ENCODE measurements around the gene CDR2.

The CDR2 gene

GRCh38 chr16:22417019-22417418 lies 42.6 kb upstream of the CDR2 start:
- no peaks in the 10 kb centered on the region for H3K4me1 ChIP-seq (ENCODE audit: control extremely low read depth in 1 of 4, control insufficient read depth in 4 of 4, insufficient read depth in 4 of 4, low read length in 3 of 4)
- no peak for DNase-seq
- WGBS (ENCODE audit: insufficient coverage) = 95% methylated on average over 4 of the region's 4 CpGs
- H3K27ac ChIP-seq (ENCODE audit: insufficient read depth in 1 of 2, low read depth in 1 of 2, low read length in 2 of 2, poor library complexity in 1 of 2, severe bottlenecking in 2 of 2) = no peak overlapping the region
- ChIA-PET POLR2A (no interaction called here), CTCF (no interaction called here)
- H3K27me3 ChIP-seq (replicated peaks in 2 of 5; ENCODE audit: control insufficient read depth in 4 of 5, insufficient read depth in 5 of 5, low read length in 4 of 5) = no peaks in the 10 kb centered on the region
- peaks cover 4 to 13% (median 8%) of the 10 kb centered on the region in 4 experiments for H3K36me3 ChIP-seq (ENCODE audit: control insufficient read depth in 4 of 4, insufficient read depth in 4 of 4, low read length in 3 of 4)
- H3K4me3 ChIP-seq (ENCODE audit: control insufficient read depth in 1 of 7, extremely low read depth in 1 of 7, insufficient read depth in 4 of 7, low read depth in 2 of 7, low read length in 6 of 7) = no peak overlapping the region
- H3K9me3 ChIP-seq (ENCODE audit: control extremely low read depth in 1 of 5, control insufficient read depth in 4 of 5, insufficient read depth in 2 of 5, low read depth in 1 of 5, low read length in 4 of 5) = no peaks in the 10 kb centered on the region

- Histone ChIP-seq H3K27me3 (replicated peaks in 2 of 5; ENCODE audit: control insufficient read depth in 4 of 5, insufficient read depth in 5 of 5, low read length in 4 of 5) (no peaks in the 10 kb centered on the region), H3K9me3 (ENCODE audit: control extremely low read depth in 1 of 5, control insufficient read depth in 4 of 5, insufficient read depth in 2 of 5, low read depth in 1 of 5, low read length in 4 of 5) (no peaks in the 10 kb centered on the region), H3K27ac (ENCODE audit: insufficient read depth in 1 of 2, low read depth in 1 of 2, low read length in 2 of 2, poor library complexity in 1 of 2, severe bottlenecking in 2 of 2) (no peak overlapping the region), H3K4me3 (ENCODE audit: control insufficient read depth in 1 of 7, extremely low read depth in 1 of 7, insufficient read depth in 4 of 7, low read depth in 2 of 7, low read length in 6 of 7) (no peak overlapping the region), H3K4me1 (ENCODE audit: control extremely low read depth in 1 of 4, control insufficient read depth in 4 of 4, insufficient read depth in 4 of 4, low read length in 3 of 4) (no peaks in the 10 kb centered on the region), H3K36me3 (ENCODE audit: control insufficient read depth in 4 of 4, insufficient read depth in 4 of 4, low read length in 3 of 4) (peaks cover 0 to 4% (median under 1%) of the 10 kb centered on the region in 4 experiments)
- ChIA-PET POLR2A (no interaction called here), CTCF (no interaction called here)
- DNase-seq = no peak
- 98% methylated on average over 6 of the region's 7 CpGs for WGBS (ENCODE audit: insufficient coverage)
These were observed 39.4 kb upstream of the CDR2 start for GRCh38 chr16:22413819-22414218.

GRCh38 chr16:22407486-22407885 lies 33.1 kb upstream of the CDR2 start:
- H3K9me3 ChIP-seq (ENCODE audit: control extremely low read depth in 1 of 5, control insufficient read depth in 4 of 5, insufficient read depth in 2 of 5, low read depth in 1 of 5, low read length in 4 of 5) = no peaks in the 10 kb centered on the region
- CTCF ChIA-PET = interaction anchor here (0.9 kb wide), 1 partner anchor 47 kb away, joined by 4 read pairs; no protein-coding TSS in a partner anchor
- no peak for DNase-seq
- H3K4me1 ChIP-seq (ENCODE audit: control extremely low read depth in 1 of 4, control insufficient read depth in 4 of 4, insufficient read depth in 4 of 4, low read length in 3 of 4) = no peaks in the 10 kb centered on the region
- no peak overlapping the region for H3K27ac ChIP-seq (ENCODE audit: insufficient read depth in 1 of 2, low read depth in 1 of 2, low read length in 2 of 2, poor library complexity in 1 of 2, severe bottlenecking in 2 of 2)
- no peaks in the 10 kb centered on the region for H3K27me3 ChIP-seq (replicated peaks in 2 of 5; ENCODE audit: control insufficient read depth in 4 of 5, insufficient read depth in 5 of 5, low read length in 4 of 5)
- WGBS (ENCODE audit: insufficient coverage) = 100% methylated on average over 1 of the region's 2 CpGs
- no peak overlapping the region for H3K4me3 ChIP-seq (ENCODE audit: control insufficient read depth in 1 of 7, extremely low read depth in 1 of 7, insufficient read depth in 4 of 7, low read depth in 2 of 7, low read length in 6 of 7)
- peaks cover 0 to 6% (median 0%) of the 10 kb centered on the region in 4 experiments for H3K36me3 ChIP-seq (ENCODE audit: control insufficient read depth in 4 of 4, insufficient read depth in 4 of 4, low read length in 3 of 4)
- POLR2A ChIA-PET = no interaction called here

GRCh38 chr16:22402191-22402590 lies 27.8 kb upstream of the CDR2 start:
- H3K36me3 ChIP-seq (ENCODE audit: control insufficient read depth in 4 of 4, insufficient read depth in 4 of 4, low read length in 3 of 4) = peaks cover 0 to 5% (median 0%) of the 10 kb centered on the region in 4 experiments
- no peak overlapping the region for H3K27ac ChIP-seq (ENCODE audit: insufficient read depth in 1 of 2, low read depth in 1 of 2, low read length in 2 of 2, poor library complexity in 1 of 2, severe bottlenecking in 2 of 2)
- ChIA-PET POLR2A (no interaction called here), CTCF (no interaction called here)
- H3K27me3 ChIP-seq (replicated peaks in 2 of 5; ENCODE audit: control insufficient read depth in 4 of 5, insufficient read depth in 5 of 5, low read length in 4 of 5) = no peaks in the 10 kb centered on the region
- no peak overlapping the region for H3K4me3 ChIP-seq (ENCODE audit: control insufficient read depth in 1 of 7, extremely low read depth in 1 of 7, insufficient read depth in 4 of 7, low read depth in 2 of 7, low read length in 6 of 7)
- no peaks in the 10 kb centered on the region for H3K9me3 ChIP-seq (ENCODE audit: control extremely low read depth in 1 of 5, control insufficient read depth in 4 of 5, insufficient read depth in 2 of 5, low read depth in 1 of 5, low read length in 4 of 5)
- DNase-seq = no peak
- peaks cover 0 to 5% (median 2%) of the 10 kb centered on the region in 4 experiments for H3K4me1 ChIP-seq (ENCODE audit: control extremely low read depth in 1 of 4, control insufficient read depth in 4 of 4, insufficient read depth in 4 of 4, low read length in 3 of 4)

- H3K36me3 ChIP-seq (ENCODE audit: control insufficient read depth in 4 of 4, insufficient read depth in 4 of 4, low read length in 3 of 4) = peaks cover 0 to 3% (median 0%) of the 10 kb centered on the region in 4 experiments
- peak in 2 of 3 donors; percentile 2 to 4 for DNase-seq
- WGBS (ENCODE audit: insufficient coverage) = 44% methylated on average over 2 of the region's 3 CpGs
- H3K27me3 ChIP-seq (replicated peaks in 2 of 5; ENCODE audit: control insufficient read depth in 4 of 5, insufficient read depth in 5 of 5, low read length in 4 of 5) = no peaks in the 10 kb centered on the region
- ChIA-PET CTCF (no interaction called here), POLR2A (interaction anchor here (0.6 kb wide), 1 partner anchor 28 kb away, joined by 6 read pairs; no protein-coding TSS in a partner anchor)
- H3K4me1 ChIP-seq (ENCODE audit: control extremely low read depth in 1 of 4, control insufficient read depth in 4 of 4, insufficient read depth in 4 of 4, low read length in 3 of 4) = peaks cover 0 to 5% (median 2%) of the 10 kb centered on the region in 4 experiments
- H3K4me3 ChIP-seq (ENCODE audit: control insufficient read depth in 1 of 7, extremely low read depth in 1 of 7, insufficient read depth in 4 of 7, low read depth in 2 of 7, low read length in 6 of 7) = no peak overlapping the region
- no peaks in the 10 kb centered on the region for H3K9me3 ChIP-seq (ENCODE audit: control extremely low read depth in 1 of 5, control insufficient read depth in 4 of 5, insufficient read depth in 2 of 5, low read depth in 1 of 5, low read length in 4 of 5)
- no peak overlapping the region for H3K27ac ChIP-seq (ENCODE audit: insufficient read depth in 1 of 2, low read depth in 1 of 2, low read length in 2 of 2, poor library complexity in 1 of 2, severe bottlenecking in 2 of 2)
These were observed 26.5 kb upstream of the CDR2 start for GRCh38 chr16:22400900-22401299.

- POLR2A ChIA-PET = no interaction called here
These were observed 23.5 kb upstream of the CDR2 start for GRCh38 chr16:22397931-22398330.

GRCh38 chr16:22397464-22397863 lies 23.0 kb upstream of the CDR2 start:
- ChIA-PET CTCF (interaction anchor here (0.6 kb wide), 1 partner anchor 13 kb away, joined by 3 read pairs; no protein-coding TSS in a partner anchor), POLR2A (no interaction called here)
- Histone ChIP-seq H3K27ac (ENCODE audit: insufficient read depth in 1 of 2, low read depth in 1 of 2, low read length in 2 of 2, poor library complexity in 1 of 2, severe bottlenecking in 2 of 2) (no peak overlapping the region), H3K4me3 (ENCODE audit: control insufficient read depth in 1 of 7, extremely low read depth in 1 of 7, insufficient read depth in 4 of 7, low read depth in 2 of 7, low read length in 6 of 7) (no peak overlapping the region), H3K4me1 (ENCODE audit: control extremely low read depth in 1 of 4, control insufficient read depth in 4 of 4, insufficient read depth in 4 of 4, low read length in 3 of 4) (peaks cover 0 to 5% (median 2%) of the 10 kb centered on the region in 4 experiments), H3K36me3 (ENCODE audit: control insufficient read depth in 4 of 4, insufficient read depth in 4 of 4, low read length in 3 of 4) (no peaks in the 10 kb centered on the region), H3K9me3 (ENCODE audit: control extremely low read depth in 1 of 5, control insufficient read depth in 4 of 5, insufficient read depth in 2 of 5, low read depth in 1 of 5, low read length in 4 of 5) (no peaks in the 10 kb centered on the region), H3K27me3 (replicated peaks in 2 of 5; ENCODE audit: control insufficient read depth in 4 of 5, insufficient read depth in 5 of 5, low read length in 4 of 5) (no peaks in the 10 kb centered on the region)
- DNase-seq = no peak
- WGBS (ENCODE audit: insufficient coverage) = 100% methylated on average over 1 of the region's 1 CpG

More at GRCh38 chr16:22397931-22398330, 23.5 kb upstream of the CDR2 start:
- H3K27ac ChIP-seq (ENCODE audit: insufficient read depth in 1 of 2, low read depth in 1 of 2, low read length in 2 of 2, poor library complexity in 1 of 2, severe bottlenecking in 2 of 2) = no peak overlapping the region
- H3K9me3 ChIP-seq (ENCODE audit: control extremely low read depth in 1 of 5, control insufficient read depth in 4 of 5, insufficient read depth in 2 of 5, low read depth in 1 of 5, low read length in 4 of 5) = no peaks in the 10 kb centered on the region
- peaks cover 0 to 5% (median 2%) of the 10 kb centered on the region in 4 experiments for H3K4me1 ChIP-seq (ENCODE audit: control extremely low read depth in 1 of 4, control insufficient read depth in 4 of 4, insufficient read depth in 4 of 4, low read length in 3 of 4)
- DNase-seq = no peak
- CTCF ChIA-PET = no interaction called here
- no peaks in the 10 kb centered on the region for H3K27me3 ChIP-seq (replicated peaks in 2 of 5; ENCODE audit: control insufficient read depth in 4 of 5, insufficient read depth in 5 of 5, low read length in 4 of 5)
- H3K4me3 ChIP-seq (ENCODE audit: control insufficient read depth in 1 of 7, extremely low read depth in 1 of 7, insufficient read depth in 4 of 7, low read depth in 2 of 7, low read length in 6 of 7) = no peak overlapping the region
- H3K36me3 ChIP-seq (ENCODE audit: control insufficient read depth in 4 of 4, insufficient read depth in 4 of 4, low read length in 3 of 4) = no peaks in the 10 kb centered on the region
